Hematopoietic multipotent progenitor cell (in vitro differentiated cells): ENCODE data around the gene CCDC157. TPM values are rescaled to one million over a fixed set of nuclear protein-coding genes. Genes with fewer than 3 reads are reported as not detected.

ENCODE experiments used
- DNase-seq, 3 donors: peaks; one replicate each; pipeline ENCODE4 v3.0.0-alpha.2; 2011 to 2015; ENCODE audit warnings: low read depth in 2 of 3, low spot score in 2 of 3
- total RNA-seq: library from RNA; depleted of rRNA; stranded (reverse); fragments of >200 nt; gene quantifications from one replicate; pipeline ENCODE4 v1.2.3, GENCODE V29; 2012

CCDC157 gene
- total RNA-seq, 1 donor = 5.9 TPM

DNA sequence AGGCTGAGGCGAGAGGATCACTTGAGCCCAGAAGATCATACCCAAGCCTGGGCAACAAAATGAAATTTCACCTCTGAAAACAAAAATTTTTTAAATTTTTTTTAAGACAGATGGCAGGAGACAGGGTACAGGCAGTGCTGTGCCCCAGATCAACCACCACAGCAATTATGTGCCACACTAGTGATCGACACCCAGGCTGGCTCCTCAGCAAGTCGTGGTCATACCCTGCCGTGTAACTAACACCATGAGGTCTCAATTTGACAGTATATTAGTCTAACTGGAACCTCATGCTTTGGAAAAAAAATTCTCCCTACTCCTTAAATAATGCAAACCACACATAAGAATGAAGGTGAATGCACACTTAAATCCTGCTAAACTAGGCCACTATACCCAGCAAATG, 8.4 kb upstream of the CCDC157 start:
- no peak for DNase-seq

- DNase-seq = no peak
These were observed 8.0 kb upstream of the CCDC157 start for GRCh38 chr22:30348809-30349208.

DNA sequence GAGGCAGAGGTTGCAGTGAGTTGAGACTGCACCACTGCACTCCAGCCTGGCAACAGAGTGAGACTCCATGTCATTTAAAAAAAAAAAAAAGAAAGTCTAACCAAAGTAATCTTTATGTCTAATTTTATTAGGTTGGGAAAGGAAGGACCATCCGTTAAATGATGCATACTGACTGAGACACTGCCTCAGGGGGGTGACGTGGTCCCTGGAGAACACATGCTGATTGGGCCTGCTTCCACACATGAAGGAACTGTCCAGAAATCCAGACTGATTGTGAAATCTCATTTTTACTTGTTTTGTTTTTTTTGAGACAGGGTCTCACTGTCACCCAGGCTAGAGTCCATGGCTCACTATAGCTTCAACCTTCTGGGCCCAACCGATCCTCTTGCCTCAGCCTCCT, 5.6 kb upstream of the CCDC157 start:
- DNase-seq = no peak

- DNase-seq = no peak
These were observed 2.2 kb upstream of the CCDC157 start for GRCh38 chr22:30354644-30355043.

GRCh38 chr22:30357236-30357570, 396 bp downstream of the CCDC157 start:
- DNase-seq = peak in 1 of 3 donors; percentile 65

- DNase-seq = no peak
These were observed 926 bp downstream of the CCDC157 start for GRCh38 chr22:30357650-30358215.

DNA sequence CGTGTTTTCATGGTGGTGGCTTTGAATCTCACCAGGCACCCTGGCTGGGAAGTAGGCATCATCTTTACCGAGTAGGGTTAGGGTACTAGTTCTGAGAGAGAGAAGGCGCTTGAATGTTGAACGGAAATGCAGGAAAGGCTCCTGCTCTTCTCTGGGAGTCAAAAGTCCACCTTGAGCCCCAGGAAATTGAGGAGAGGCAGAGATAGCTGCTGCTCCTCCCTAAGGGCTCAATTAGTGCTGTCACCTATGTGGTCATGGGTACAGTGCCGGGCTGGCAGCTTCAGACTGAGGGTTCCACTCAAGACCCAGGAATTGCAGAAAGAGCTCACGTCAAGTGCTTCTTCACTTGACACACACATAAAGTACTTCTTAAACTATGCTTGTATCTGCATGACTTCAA, 1.7 kb downstream of the CCDC157 start:
- DNase-seq = no peak

GRCh38 chr22:30361916-30362650, 5.3 kb downstream of the CCDC157 start:
- DNase-seq = no peak

DNA sequence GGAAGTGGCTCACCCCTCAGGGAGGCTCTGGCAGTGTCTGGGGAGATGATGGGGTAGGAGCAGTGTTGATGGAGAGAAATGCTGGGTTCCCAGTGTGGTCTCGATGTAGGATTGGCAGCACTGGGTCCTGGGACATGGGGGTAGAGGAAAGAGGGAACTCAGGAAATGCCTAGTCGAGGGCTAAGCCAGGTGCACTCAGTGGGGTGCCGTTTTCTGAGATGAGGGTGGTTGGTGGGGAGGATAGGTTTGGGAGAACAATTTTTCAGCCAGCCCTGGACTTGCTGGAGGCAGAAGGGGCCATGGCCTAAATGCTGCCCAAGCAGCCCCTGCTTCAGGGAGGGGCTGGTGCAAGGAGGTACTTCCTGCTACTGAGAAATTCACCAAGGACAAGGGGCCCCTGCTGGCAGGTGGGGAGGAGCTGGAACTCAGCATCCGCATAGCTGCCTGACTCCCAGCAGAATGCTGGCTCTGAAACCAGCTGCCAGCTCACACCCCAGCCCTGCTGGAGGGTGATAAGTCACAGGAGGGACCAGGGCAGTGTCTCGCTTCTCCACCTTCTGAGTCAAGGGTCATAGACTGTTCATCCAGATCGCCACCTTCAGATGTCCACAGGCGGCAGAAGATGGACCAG, 6.0 kb downstream of the CCDC157 start:
- no peak for DNase-seq

GRCh38 chr22:30365891-30366290, 9.1 kb downstream of the CCDC157 start:
- DNase-seq = no peak

- DNase-seq = no peak
These were observed 11.6 kb downstream of the CCDC157 start for GRCh38 chr22:30368420-30368819.

GRCh38 chr22:30370641-30371230, 13.9 kb downstream of the CCDC157 start:
- no peak for DNase-seq

- DNase-seq = no peak
These were observed 14.5 kb downstream of the CCDC157 start for GRCh38 chr22:30371321-30371720.

DNA sequence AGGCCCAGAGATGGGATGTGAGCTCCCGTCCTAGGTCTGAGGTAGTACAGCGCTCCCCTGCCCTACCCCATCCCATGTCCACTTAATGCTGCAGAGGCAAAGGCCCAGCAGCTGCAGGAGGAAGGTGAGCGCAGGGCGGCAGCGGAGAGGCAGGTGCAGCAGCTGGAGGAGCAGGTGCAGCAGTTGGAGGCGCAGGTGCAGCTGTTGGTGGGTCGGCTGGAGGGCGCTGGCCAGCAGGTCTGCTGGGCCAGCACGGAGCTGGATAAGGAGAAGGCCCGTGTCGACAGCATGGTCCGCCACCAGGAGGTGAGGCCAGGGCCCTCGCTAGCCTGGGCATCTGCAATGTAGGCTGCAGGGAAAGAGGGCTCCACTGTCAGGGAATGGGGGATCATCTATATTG, 15.2 kb downstream of the CCDC157 start:
- no peak for DNase-seq

- no peak for DNase-seq
These were observed 16.1 kb downstream of the CCDC157 start for GRCh38 chr22:30372915-30373314.

DNA sequence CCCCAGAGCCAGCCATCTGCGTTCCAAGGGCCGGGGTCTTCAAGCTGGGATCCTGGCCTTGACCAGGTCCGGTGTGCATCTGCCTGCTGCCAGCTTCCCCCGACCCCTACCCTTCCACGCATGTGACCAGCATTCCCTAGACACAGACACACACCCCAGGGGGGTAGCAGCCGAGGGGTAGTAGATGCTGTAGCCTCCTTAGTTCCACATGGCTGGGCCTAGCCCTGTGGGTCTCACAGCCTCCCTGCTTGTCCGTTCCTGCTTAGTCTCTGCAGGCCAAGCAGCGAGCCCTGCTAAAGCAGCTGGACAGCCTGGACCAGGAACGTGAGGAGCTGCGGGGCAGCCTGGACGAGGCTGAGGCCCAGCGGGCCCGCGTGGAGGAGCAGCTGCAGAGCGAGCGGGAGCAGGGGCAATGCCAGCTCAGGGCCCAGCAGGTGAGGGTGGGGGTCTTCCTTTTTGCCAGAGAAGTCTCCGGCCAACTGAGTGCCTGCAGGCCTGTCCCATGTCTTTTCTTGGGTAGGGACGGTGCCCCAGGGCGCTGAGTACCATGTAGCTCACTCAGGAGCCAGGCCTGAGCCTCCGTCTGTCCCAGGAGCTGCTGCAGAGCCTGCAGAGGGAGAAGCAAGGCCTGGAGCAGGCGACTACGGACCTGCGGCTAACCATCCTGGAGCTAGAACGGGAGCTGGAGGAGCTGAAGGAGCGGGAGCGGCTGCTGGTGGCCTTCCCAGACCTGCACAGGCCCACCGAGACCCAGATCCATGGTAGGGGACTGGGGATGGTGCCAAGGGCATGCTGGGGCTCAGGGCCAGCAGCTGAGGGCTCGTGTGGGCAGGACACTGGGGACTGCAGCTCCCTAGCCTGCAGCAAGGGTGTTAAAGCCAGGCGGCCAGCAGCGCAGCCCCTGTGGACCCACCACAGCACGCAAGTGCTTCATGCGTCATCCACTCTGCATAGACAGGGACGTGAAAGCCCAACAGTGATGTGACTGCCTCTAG, 16.8 kb downstream of the CCDC157 start:
- no peak for DNase-seq

GRCh38 chr22:30375312-30375849, 18.6 kb downstream of the CCDC157 start:
- no peak for DNase-seq

- DNase-seq = no peak
These were observed 23.2 kb downstream of the CCDC157 start for GRCh38 chr22:30380011-30380410.

GRCh38 chr22:30381264-30381663, 24.5 kb downstream of the CCDC157 start:
- DNase-seq = no peak

GRCh38 chr22:30382340-30382739, 25.5 kb downstream of the CCDC157 start:
- no peak for DNase-seq
